Bone marrow (tissue), 2 donors: ENCODE data around the gene PTGIS.

ENCODE experiments used
- DNase-seq, 2 donors: peaks; one replicate each; lab custom pipeline; 2025; lab: John Stamatoyannopoulos, UW

PTGIS gene

GRCh38 chr20:49469060-49469459, 98.9 kb downstream of the PTGIS start:
- no peak for DNase-seq

DNA sequence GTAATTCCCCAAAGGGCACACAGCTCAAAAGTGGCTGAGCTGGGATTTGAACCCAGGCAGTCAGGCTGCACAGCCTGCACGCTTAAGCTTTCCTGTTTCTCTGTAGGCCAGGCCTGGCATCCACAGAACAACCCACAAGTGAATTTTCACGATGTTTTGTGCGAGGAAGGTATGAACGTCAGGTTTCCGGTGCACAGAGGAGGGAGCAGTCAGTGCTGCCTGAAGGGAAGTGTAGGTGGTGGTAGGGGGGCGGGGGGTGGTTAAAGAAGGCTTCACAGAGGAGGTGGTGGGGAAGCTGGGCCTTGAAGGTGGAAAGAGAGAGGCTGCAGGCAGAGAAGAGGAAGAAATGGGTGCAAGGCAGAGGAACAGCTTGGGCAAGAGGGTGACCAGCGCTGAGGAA, 99.5 kb downstream of the PTGIS start:
- DNase-seq, result no peak

DNA sequence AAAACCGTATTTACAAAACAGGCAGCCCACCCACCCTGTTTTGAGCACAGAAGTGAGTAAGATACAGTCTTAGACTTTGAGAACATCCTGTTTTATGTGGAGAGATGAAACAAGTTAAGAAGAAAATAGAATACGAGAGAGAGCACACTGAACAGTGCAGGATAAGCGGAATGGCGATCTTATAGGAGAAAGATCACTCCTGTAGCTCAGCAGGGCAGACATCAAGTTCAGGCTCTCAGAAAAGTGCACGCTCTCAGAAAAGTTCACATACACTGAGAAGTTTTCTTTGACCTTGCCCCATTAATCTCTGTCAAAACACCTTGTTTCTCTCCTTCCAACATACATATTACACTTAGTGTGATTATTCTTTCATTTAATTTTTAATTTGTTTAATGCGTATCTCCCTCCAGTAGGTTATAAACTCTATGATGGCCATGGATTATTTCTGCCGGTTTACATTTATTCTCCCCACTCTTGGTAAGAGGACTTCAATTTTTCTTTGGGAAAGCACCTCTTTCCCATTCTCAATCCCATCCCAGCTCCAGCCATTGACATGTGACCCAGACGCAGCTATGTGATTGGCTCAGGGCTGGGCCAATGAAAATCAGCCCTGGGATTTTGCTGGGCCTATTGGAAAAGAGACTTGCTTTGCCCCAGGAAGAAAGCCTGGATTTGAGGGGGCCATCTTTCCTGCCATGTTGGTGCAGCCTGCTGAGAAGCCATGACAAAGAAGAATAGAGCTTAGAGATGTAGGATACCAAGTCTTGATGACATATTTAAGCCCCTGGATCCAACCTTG, 101.6 kb downstream of the PTGIS start:
- DNase-seq, result no peak

DNA sequence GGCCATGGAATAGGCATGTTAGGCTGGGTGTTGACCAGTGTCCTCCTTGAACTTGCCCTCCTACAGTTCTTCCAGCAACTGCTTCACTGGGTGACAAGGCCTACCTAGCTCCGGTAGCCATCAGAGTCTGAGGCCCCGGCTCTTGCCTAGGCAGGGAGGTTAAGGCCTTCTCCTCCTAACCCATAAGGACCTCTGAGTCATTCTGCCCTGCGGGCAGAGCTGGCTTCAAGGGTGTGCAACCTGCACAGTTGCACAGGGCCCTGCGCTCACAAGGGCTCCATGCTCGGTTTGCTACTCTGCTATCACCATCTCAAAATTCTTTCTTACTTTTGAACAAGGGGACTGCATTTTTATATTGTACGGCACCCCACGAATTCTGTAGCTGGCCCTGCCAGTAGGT, 103.4 kb downstream of the PTGIS start:
- no peak for DNase-seq

GRCh38 chr20:49462626-49463025, 105.3 kb downstream of the PTGIS start:
- no peak for DNase-seq

- DNase-seq, result no peak
These were observed 105.9 kb downstream of the PTGIS start for GRCh38 chr20:49461894-49462620.

DNA sequence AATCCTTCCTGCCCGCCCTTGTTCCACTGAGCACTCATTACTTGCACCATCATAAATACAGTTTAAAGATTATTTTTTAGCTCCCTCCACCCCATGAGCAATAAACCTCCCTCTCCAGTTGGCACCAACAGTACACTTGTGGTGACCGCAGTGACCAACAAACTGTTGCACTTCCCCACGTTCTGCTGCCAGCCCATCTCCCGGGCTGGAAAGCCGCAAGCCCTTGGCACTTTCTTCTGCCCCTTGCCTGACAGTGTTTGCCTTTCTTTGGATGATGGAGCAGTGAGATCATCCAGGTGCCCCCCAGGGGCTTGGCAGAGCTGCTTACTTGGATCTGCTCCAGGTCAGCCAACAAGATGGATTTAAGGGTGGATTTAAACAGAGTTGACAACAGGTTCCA, 107.0 kb downstream of the PTGIS start:
- DNase-seq, result no peak

DNA sequence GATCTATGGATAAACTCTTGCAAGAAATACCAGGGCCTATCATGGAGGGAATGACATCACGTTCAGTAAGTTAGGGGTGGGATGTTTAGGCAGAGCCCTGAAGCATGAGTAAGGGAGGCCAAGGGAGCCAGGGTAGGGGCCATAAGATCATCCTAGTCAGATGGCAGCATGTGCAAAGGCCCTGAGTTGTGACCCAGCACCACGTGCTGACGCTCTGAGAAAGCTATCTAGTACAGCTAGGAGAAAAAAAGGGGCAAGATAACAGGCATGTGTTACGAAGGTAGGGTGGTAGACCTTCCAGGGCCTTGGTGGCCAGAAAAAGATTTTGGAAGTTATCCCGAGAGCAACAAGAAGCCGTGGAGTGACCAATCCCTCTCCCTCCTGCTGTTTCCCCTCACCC, 107.8 kb downstream of the PTGIS start:
- DNase-seq, result no peak

DNA sequence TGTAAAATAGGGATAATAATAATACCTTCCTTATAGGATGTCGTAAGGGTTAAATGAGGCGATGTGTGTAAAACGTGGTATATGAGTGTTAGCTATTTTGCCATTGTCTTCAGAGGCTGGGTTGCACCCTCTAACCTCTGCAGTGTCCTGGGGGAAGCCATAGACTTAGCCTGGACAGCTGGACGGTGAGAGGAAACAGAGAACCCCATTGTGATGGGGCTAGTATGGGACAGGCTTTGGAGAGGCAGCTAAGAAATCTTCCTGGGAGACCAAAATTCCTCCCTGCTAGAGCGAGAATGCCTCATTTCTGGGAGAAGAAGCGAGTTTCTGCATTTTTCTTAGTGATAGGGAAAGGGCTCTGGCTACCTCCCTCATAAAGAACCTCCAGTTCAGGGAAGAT, 108.3 kb downstream of the PTGIS start:
- no peak for DNase-seq

DNA sequence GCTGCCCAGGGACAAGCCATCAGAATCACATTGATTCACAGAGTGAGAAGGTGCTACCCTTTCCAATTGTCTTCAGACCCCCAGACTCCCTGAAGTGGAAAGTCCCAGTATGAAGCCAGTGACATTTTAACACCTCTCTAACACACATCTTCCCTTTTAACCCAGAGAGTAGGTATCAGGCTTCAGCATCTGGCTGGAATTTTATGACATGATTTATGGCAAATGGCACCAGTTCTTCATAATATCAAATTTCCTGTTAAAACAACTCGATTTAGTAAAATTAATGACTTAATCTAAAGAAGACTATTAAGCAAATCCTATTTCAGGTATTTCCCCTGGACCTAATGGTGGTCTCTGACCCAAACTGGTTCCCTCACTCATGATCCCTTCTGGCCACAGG, 110.5 kb downstream of the PTGIS start:
- no peak for DNase-seq

GRCh38 chr20:49456646-49457045, 111.3 kb downstream of the PTGIS start:
- no peak for DNase-seq

- DNase-seq, result no peak
These were observed 112.2 kb downstream of the PTGIS start for GRCh38 chr20:49455691-49456090.
